NCI-H2029 treated with DMSO at 0.1 percent for 48 hours (cell line): ENCODE data around the gene ATXN1.
"Not testable (repeated sequence)": the region's sequence is repeated elsewhere in the genome, so short reads cannot be mapped to it uniquely, and the experiment has no call there.

Source experiments
- DNase-seq: peaks from one replicate; lab custom pipeline; 2025; lab: John Stamatoyannopoulos, UW

The ATXN1 gene

GRCh38 chr6:16720861-16721260 is 40.4 kb downstream of the ATXN1 start:
- no peak for DNase-seq

GRCh38 chr6:16719488-16719887 is 41.8 kb downstream of the ATXN1 start:
- no peak for DNase-seq

GRCh38 chr6:16718356-16718755 is 42.9 kb downstream of the ATXN1 start:
- no peak for DNase-seq

GRCh38 chr6:16717275-16717942 is 43.9 kb downstream of the ATXN1 start:
- DNase-seq, result no peak

- no peak for DNase-seq
Observed at GRCh38 chr6:16716321-16716858, 44.9 kb downstream of the ATXN1 start.

GRCh38 chr6:16713597-16713996 is 47.7 kb downstream of the ATXN1 start:
- no peak for DNase-seq

- no peak for DNase-seq
Observed at GRCh38 chr6:16712931-16713484, 48.3 kb downstream of the ATXN1 start.

GRCh38 chr6:16712255-16712930 is 48.9 kb downstream of the ATXN1 start:
- no peak for DNase-seq

- DNase-seq, result no peak
Observed at GRCh38 chr6:16711546-16712254, 49.6 kb downstream of the ATXN1 start.

GRCh38 chr6:16706911-16707783 is 54.1 kb downstream of the ATXN1 start:
- DNase-seq, result no peak

- not testable (repeated sequence) for DNase-seq
Observed at GRCh38 chr6:16706491-16706890, 54.8 kb downstream of the ATXN1 start.

GRCh38 chr6:16706029-16706428 is 55.2 kb downstream of the ATXN1 start:
- no peak for DNase-seq

- DNase-seq, result no peak
Observed at GRCh38 chr6:16705081-16705993, 55.9 kb downstream of the ATXN1 start.

GRCh38 chr6:16704401-16705045 is 56.7 kb downstream of the ATXN1 start:
- no peak for DNase-seq

GRCh38 chr6:16702627-16703378 is 58.5 kb downstream of the ATXN1 start:
- DNase-seq, result not testable (repeated sequence)

GRCh38 chr6:16700916-16701234 is 60.4 kb downstream of the ATXN1 start:
- DNase-seq, result no peak

- DNase-seq, result no peak
Observed at GRCh38 chr6:16700202-16700915, 60.9 kb downstream of the ATXN1 start.

- no peak for DNase-seq
Observed at GRCh38 chr6:16698997-16699868, 62.0 kb downstream of the ATXN1 start.
